ENCODE data around the gene FHOD3. TPM values are rescaled to one million over a fixed set of nuclear protein-coding genes. Genes with fewer than 3 reads are reported as not detected.
"Not testable (repeated sequence)": the region's sequence is repeated elsewhere in the genome, so short reads cannot be mapped to it uniquely, and the experiment has no call there.

FHOD3 gene
- total RNA-seq, 1 donor from 2014 or later, result 5.4 TPM

DNA sequence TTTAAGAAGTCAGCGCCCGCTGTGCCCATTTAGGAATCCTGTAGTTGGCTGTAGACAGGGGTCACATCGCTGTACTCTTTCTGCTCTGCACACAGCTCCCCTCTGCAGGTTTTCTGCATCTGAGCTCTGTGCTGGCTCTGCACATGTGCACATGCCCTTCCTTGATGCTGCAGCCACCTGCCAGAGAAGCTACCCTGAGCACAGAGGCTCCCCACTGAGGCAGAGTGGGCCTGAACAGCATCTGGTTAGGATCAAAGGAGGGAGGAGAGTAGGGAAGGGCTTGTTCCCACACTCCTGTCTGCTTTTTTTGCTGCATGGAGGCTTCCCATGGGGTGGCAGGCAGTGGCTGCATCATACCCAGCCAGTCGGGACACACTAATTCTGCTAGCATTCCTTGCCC, 238.9 kb downstream of the FHOD3 start:
- no peak for DNase-seq (ENCODE audit: low spot score)

GRCh38 chr18:36537289-36537688, 239.8 kb downstream of the FHOD3 start:
- no peak for DNase-seq (ENCODE audit: low spot score)

DNA sequence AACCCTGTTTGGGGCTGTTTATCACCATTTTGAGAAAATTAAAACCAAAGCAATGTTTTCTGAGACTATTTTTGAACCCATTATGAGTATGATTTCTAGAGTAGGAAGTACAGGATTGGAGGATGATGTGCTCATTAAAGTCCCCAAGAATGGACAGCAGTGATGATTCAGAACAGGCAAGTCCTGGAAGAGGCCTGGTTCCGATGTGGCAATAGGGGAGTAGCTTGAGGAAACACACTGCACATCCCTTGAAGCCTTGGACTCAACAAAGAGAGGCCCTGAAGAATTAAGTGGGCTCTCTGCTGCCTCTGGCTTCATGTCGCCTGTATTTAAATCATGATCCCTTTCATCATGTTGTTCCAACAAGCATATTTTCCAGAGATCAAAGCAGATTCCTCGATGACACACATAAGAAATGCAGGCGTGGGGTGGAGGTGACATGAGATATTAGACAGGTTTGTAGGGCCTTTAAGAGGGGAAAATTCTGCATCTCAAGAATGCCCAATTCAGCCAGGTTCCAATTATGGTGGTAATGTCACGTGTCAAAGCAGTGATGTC, 242.2 kb downstream of the FHOD3 start:
- no peak for DNase-seq (ENCODE audit: low spot score)

DNA sequence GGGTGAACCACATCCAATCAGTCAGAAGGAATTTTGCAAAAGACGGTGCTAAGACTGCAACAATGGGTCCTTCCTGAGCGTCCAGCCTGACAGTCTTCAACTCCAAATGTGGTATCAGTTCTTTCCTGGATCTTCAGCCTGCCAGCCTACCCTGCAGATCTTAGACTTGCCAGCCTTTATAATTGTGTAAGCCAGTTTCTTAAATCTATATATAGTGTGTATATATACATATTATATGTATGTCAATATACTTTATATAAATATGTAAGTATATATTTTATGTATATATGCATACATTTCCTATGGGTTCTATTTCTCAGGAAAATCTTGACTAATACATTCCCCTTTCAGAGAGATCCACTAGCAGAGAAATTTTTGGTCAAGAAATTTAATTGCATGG, 245.5 kb downstream of the FHOD3 start:
- no peak for DNase-seq (ENCODE audit: low spot score)

DNA sequence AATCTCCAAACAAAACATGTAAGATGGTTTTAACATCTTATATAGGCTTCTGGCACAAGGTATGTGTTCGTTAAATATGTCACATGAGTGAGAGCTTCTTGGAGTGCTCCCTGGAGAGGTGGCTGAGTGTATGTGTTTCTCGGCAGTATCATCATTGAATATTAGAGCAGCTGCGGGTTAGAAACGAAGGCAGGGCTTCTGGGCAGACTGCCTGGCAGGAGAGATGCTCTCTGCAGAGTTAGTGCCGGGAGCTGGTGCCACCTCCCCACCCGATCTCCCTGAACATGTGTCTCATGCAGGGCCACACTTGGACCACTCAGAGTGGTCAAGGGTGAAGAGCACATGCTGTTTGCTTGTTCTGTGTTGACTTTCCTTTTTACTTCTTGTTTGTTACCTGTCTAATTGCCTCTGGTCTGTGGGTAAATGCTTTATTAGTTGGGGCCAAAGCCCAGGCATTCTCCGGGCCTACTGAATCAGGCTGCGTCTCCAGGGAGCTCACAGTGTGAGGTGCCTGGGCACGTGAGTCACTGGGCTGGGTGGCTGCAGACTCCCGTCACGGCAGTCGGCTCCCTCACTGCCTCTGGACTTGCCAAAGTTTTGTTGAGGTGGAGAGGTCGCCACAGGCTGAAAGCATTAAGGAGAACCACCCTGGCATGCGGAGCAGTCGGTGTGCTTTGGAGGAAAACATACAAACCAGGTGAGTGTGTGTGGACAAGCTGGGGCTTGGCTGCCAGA, 246.6 kb downstream of the FHOD3 start:
- no peak for DNase-seq (ENCODE audit: low spot score)

DNA sequence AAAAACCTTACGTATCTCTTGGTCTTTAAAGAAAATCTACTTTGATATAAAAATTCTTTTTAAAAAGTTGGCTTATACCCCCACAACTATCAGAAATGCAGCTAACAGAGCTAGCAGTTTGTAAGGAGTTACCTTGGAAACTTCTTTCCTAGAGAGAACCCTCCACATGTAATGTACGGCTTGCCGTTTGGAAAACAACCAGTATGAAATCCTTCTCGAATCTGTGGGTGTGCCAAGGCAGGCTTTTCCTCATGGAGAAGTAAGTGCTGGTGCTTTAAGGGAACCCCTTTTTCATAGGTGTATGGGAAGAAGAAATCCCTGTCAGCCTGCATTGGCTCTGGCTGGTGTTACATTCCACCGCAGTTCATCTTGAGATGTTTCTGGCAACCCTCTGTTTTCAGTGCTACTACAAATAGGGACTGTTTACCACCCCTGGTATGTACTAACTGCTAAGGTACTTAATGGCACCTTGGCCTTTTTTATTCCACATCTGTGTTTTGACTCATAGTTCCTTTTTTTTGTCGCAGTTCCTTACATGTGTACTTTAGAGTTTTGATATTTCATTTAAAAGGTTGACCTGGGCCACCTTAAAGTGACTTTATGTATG, 248.4 kb downstream of the FHOD3 start:
- DNase-seq (ENCODE audit: low spot score), result no peak

DNA sequence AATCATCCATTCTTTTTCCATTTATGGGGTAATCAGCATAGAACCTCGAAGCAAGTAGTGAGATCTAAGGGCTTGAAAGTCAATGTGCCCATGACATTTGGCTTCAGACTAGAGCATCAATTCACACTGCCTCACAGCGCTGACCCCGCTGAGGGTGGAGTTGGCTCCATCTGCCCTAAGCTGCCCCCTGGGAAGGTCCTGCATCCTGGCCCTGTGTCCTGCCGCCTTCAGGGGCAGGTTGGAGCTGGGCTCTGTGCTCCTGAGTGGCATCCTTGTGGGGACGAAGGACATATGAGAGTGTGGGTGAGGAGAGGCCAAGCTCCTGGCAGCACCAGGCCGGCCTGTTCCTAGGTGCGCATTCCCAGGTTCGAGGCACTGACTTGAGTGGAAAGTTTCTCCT, 249.4 kb downstream of the FHOD3 start:
- no peak for DNase-seq (ENCODE audit: low spot score)

GRCh38 chr18:36547544-36547943, 250.0 kb downstream of the FHOD3 start:
- DNase-seq (ENCODE audit: low spot score), result no peak

GRCh38 chr18:36551274-36551673, 253.8 kb downstream of the FHOD3 start:
- DNase-seq (ENCODE audit: low spot score), result not testable (repeated sequence)

DNA sequence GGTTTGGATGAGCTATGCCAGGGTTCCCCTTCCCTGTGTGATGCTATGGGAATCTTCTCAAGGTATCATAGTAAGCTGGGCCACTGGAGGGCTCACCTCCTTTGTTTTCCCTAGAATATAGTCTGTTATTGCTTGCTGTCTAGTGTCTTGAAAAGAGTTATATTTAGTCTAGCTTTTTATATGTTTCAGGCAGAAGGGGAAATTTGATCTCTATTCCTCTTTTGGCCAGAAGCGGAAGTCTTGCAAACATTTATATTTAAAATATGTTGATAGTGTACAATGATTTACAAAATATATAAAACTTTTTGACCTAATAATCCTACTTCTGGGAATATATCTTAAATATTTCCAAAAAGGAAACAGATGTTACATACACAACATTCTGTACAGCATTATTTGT, 260.7 kb downstream of the FHOD3 start:
- no peak for DNase-seq (ENCODE audit: low spot score)

DNA sequence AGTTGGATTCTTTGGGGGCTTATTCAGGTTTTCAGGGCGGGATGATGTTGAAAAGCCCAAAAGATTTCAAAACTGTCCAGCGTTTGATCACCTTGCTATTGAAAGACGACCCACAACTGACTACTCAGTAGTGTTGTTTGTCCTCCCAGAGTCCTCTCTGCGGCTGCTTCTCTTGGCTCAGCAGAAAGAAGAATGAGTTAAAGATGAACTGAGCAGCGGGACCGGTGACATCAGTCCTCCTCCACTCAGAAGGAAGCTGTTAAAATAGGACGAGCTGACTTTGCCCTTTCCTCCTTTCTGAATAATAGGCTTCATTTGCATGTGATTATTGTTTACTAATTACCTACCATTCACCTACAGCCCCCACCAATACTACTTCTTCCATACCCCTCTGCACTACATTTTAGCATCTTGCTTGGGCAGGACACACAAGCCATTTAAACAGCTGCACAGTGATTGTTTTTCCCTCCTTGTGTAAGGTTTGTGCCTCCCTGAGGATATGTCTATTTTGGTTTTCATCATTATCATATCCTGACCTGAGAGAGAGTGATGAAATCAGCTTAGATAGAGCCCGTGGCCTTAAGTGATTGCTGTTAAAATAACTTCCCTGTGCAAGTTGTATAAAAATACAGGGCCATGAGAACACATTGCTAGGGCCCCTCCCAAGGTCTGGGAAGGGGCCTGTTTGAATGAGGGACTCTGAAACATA, 261.8 kb downstream of the FHOD3 start:
- no peak for DNase-seq (ENCODE audit: low spot score)

DNA sequence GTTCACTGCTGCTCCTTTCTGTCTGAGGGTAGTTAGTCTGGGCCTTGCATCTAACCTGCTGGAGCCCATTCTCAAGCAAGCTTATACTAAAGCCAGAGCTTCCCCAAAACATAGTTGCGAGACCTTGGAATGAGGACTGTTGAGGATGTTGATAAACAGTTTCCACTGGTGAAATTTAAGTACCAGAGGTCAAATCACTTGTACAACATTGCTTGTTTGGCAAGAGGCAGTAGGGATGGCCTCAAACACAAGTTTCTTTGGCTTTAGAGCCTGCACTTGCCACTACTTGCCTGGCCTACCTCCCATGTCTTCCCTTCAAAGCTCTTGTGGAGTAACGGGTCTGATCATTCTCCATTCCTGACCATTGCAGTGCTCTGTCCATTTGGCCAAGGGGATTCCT, 262.7 kb downstream of the FHOD3 start:
- DNase-seq (ENCODE audit: low spot score), result no peak

GRCh38 chr18:36561046-36561445, 263.5 kb downstream of the FHOD3 start:
- DNase-seq (ENCODE audit: low spot score), result no peak

DNA sequence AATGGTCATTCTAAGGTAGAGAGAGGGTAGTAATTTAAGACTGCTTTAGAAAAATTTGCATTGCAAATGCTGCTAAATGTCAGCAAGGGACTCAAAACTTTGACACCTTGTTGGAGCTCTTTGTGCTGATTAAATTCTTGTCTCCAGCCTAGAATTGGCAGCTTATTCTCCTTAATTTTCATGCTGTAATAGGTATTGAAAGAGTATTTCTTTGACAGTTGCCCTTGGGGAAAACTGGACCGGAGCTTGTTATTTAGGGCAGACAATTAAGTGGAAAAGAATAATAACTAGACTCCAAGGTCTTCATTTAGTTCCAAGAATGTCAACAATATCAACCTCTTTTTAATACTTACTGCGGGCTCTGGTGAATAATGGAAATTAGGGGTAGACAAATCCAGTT, 267.3 kb downstream of the FHOD3 start:
- DNase-seq (ENCODE audit: low spot score), result no peak

DNA sequence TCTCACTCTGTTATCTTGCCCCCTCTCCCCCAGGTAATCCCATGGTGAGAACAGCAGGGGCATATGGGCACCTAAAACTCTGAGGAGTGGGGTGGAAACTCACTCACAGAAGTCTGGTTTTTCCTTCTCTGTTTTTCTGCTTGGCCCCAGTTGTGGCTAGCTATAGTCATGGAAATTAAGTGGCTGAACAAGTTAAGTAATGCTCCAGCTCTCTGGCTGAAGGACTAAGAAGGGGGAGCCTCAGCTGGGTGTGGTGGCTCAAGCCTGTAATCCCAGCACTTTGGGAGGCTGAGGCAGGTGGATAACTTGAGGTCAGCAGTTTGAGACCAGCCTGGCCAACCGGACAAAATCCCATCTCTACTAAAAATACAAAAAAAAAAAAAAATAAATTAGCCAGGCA, 270.3 kb downstream of the FHOD3 start:
- no peak for DNase-seq (ENCODE audit: low spot score)

GRCh38 chr18:36568487-36568886, 271.0 kb downstream of the FHOD3 start:
- no peak for DNase-seq (ENCODE audit: low spot score)

DNA sequence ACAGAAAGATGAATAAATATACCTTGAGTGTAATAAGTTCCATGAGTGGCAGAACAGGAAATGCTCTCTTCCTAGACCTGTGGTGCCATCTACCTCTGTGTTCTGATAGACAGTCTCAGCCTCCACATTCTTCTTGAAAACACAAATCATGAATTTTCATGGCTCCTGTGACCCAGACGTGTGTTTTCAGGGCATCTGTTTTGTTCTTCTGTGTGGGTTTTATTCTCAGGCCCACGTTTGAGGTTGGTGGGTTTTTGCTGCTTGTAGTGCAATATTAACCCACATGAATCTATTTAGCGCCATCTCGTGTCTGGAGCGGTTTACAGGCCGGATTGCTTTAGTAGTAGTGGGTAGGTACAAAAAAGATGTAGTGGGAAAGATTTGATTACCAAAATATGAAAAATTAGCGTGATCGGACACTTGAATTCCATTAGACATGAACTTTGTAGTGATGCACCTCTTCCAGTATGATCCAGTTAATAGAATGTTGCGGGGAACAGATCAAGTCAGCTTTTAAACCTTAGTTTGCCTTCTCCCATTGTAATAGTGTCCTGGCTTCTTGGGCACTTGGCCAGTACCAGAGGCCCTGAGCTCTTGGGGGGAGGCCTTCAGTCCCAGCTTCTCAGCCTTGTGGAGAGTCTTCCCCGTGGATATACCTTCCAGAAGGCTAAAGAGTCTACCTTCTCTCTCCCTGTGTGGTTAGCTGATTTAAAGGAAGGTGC, 274.8 kb downstream of the FHOD3 start:
- no peak for DNase-seq (ENCODE audit: low spot score)

DNA sequence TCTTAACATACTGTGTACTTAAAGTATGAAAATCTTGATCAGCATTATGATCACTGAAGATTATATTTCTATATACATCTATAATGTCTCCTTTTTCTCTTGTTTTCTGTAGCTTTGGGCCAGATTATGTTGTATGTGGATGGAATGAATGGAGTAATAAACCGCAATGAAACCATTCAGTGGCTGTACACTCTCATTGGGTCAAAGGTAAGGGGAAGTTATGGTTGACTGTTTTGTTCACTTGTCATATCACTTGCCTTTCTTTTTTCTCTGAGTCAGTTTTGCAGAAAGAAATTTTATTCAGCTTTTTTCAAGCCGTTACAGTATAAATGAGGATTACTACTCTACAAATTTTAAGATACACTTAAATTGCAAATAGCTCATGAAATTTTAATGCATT, 278.8 kb downstream of the FHOD3 start:
- DNase-seq (ENCODE audit: low spot score), result no peak

DNA sequence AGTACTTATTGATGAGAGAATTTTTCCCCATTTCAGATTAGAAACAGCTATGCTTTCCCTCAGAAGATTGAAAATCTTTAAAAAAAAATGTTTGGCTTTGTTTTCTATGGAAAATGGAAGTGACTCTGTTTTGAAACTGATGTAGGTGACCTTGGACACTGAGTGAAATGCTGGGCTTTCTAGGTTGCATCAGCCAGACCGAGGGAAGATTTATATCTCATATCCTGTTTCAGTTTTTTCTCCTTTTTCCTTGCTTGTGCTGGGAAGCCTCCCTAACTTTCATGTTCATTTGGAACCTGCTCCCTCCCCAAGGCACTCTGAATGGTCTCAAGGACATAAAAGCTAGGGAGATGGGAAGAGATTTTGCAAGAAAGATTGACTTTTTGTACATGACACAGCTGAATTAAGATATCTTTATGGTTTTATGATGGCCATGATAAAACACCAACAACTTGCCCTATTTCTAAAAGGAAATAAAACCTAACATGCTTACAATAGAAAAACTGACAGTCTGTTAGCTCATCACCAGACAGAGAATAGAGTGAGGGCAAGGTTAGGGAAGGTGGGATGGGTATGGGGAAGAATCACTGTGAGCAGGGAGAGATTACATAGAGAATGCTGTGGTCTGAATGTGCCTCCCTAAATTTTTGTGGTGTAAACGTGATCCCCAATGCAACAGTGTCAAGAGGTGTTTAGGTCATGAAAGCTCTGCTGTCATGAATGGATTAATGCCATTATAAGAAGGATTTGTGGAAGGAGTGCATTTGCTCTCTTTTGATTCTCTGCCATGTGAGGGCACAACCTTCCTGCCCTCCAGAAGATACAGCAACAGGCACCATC, 281.6 kb downstream of the FHOD3 start:
- no peak for DNase-seq (ENCODE audit: low spot score)

DNA sequence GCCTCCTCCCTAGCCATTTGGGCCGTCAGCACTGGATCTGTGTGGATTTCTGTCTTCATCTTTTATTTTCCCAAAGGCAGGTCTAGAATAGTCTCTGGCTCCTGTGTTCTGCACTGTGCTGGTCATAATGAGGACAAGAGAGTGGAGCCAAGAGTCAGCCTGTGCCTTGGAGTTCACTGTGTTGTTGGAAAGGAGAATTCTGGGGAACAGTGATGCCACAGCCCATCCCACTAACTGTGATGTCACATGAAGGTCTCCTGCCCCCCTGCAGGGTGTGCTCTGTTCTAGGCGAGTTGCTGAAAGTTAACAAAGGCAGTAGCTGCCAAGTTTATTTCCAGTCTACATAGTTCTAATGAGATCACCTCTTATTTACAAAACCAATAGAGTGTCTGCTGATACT, 282.8 kb downstream of the FHOD3 start:
- DNase-seq (ENCODE audit: low spot score), result no peak

Data from mesenteric fat pad (tissue), 1 donor.